Stomach smooth muscle (tissue), 2 donors: ENCODE measurements around the gene CYB5R4.

Experiments used
- H3K27ac ChIP-seq: one replicate; pipeline ENCODE4 v1.7.0; 2013; ENCODE audit warnings: mild to moderate bottlenecking, low read length, inconsistent platforms
- H3K27me3 ChIP-seq, 2 donors: one replicate each; pipeline ENCODE4 v1.7.0; 2013; ENCODE audit warnings: low read length in 2 of 2; ENCODE audit not compliant: insufficient read depth in 2 of 2, control insufficient read depth in 1 of 2
- H3K36me3 ChIP-seq, 2 donors: one replicate each; pipeline ENCODE4 v1.7.0; 2013; ENCODE audit warnings: low read length in 2 of 2; ENCODE audit not compliant: control insufficient read depth in 2 of 2, insufficient read depth in 2 of 2
- H3K4me1 ChIP-seq: one replicate; pipeline ENCODE4 v1.7.0; 2013; ENCODE audit warnings: low read length; ENCODE audit not compliant: control insufficient read depth, insufficient read depth
- H3K4me3 ChIP-seq, 2 donors: one replicate each; pipeline ENCODE4 v1.7.0; 2013; ENCODE audit warnings: low read length in 2 of 2
- H3K9ac ChIP-seq, 2 donors: one replicate each; pipeline ENCODE4 v1.7.0; 2013; ENCODE audit warnings: low read length in 2 of 2, mild to moderate bottlenecking in 1 of 2
- H3K9me3 ChIP-seq, 2 donors: one replicate each; pipeline ENCODE4 v1.7.0; 2013; ENCODE audit warnings: low read length in 2 of 2; ENCODE audit not compliant: control insufficient read depth in 2 of 2
- donor health status: healthy.
- donor health status: Pancreatic carcinoma.

CYB5R4 gene

GRCh38 chr6:83952830-83953229 lies 93.3 kb downstream of the CYB5R4 start:
- H3K9me3 ChIP-seq, result no peaks in the 10 kb centered on the region
- H3K27me3 ChIP-seq, result no peaks in the 10 kb centered on the region
- H3K4me3 ChIP-seq, result no peak overlapping the region
- H3K4me1 ChIP-seq, result no peaks in the 10 kb centered on the region
- H3K9ac ChIP-seq, result no peak overlapping the region
- H3K36me3 ChIP-seq, result peaks cover 0 to 3% of the 10 kb centered on the region in 2 donors
- no peak overlapping the region for H3K27ac ChIP-seq

- Histone ChIP-seq H3K27me3 (no peaks in the 10 kb centered on the region), H3K4me1 (no peaks in the 10 kb centered on the region), H3K36me3 (peaks cover 3 to 5% of the 10 kb centered on the region in 2 donors), H3K4me3 (no peak overlapping the region), H3K9me3 (no peaks in the 10 kb centered on the region), H3K27ac (no peak overlapping the region), H3K9ac (no peak overlapping the region)
These were observed 94.9 kb downstream of the CYB5R4 start for GRCh38 chr6:83954371-83954770.

- H3K27me3 ChIP-seq, result no peaks in the 10 kb centered on the region
These were observed 98.8 kb downstream of the CYB5R4 start for GRCh38 chr6:83958241-83958685.

GRCh38 chr6:83960664-83961063 lies 101.2 kb downstream of the CYB5R4 start:
- H3K27ac ChIP-seq, result no peak overlapping the region
- no peak overlapping the region for H3K4me3 ChIP-seq
- peaks cover 1 to 2% of the 10 kb centered on the region in 2 donors for H3K9me3 ChIP-seq
- H3K4me1 ChIP-seq, result no peaks in the 10 kb centered on the region
- no peak overlapping the region for H3K9ac ChIP-seq
- no peaks in the 10 kb centered on the region for H3K27me3 ChIP-seq
- H3K36me3 ChIP-seq, result peaks cover 10 to 13% of the 10 kb centered on the region in 2 donors

More at GRCh38 chr6:83958241-83958685, 98.8 kb downstream of the CYB5R4 start:
- Histone ChIP-seq H3K9ac (no peak overlapping the region), H3K27ac (no peak overlapping the region), H3K4me1 (no peaks in the 10 kb centered on the region), H3K36me3 (peaks cover 10 to 13% of the 10 kb centered on the region in 2 donors), H3K4me3 (no peak overlapping the region), H3K9me3 (no peaks in the 10 kb centered on the region)

- no peak overlapping the region for H3K9ac ChIP-seq
- H3K36me3 ChIP-seq, result peaks cover 7 to 13% of the 10 kb centered on the region in 2 donors
- no peaks in the 10 kb centered on the region for H3K27me3 ChIP-seq
- H3K4me3 ChIP-seq, result no peak overlapping the region
- peaks cover 2 to 5% of the 10 kb centered on the region in 2 donors for H3K9me3 ChIP-seq
- no peaks in the 10 kb centered on the region for H3K4me1 ChIP-seq
- no peak overlapping the region for H3K27ac ChIP-seq
These were observed 103.1 kb downstream of the CYB5R4 start for GRCh38 chr6:83962582-83962981.

- Histone ChIP-seq H3K4me1 (no peaks in the 10 kb centered on the region), H3K4me3 (no peak overlapping the region), H3K36me3 (peaks cover 0 to 3% of the 10 kb centered on the region in 2 donors), H3K9me3 (peaks cover 2 to 5% of the 10 kb centered on the region in 2 donors), H3K27ac (no peak overlapping the region), H3K27me3 (no peaks in the 10 kb centered on the region), H3K9ac (no peak overlapping the region)
These were observed 107.0 kb downstream of the CYB5R4 start for GRCh38 chr6:83966539-83966938.

GRCh38 chr6:83970582-83970981 lies 111.1 kb downstream of the CYB5R4 start:
- Histone ChIP-seq H3K27me3 (no peaks in the 10 kb centered on the region), H3K27ac (no peak overlapping the region), H3K4me3 (no peak overlapping the region), H3K9me3 (peaks cover 1 to 4% of the 10 kb centered on the region in 2 donors), H3K36me3 (no peaks in the 10 kb centered on the region), H3K9ac (no peak overlapping the region), H3K4me1 (no peaks in the 10 kb centered on the region)

GRCh38 chr6:83974409-83975050 lies 115.0 kb downstream of the CYB5R4 start:
- Histone ChIP-seq H3K36me3 (no peaks in the 10 kb centered on the region), H3K4me1 (no peaks in the 10 kb centered on the region), H3K4me3 (no peak overlapping the region), H3K9me3 (no peaks in the 10 kb centered on the region), H3K27ac (no peak overlapping the region), H3K27me3 (no peaks in the 10 kb centered on the region), H3K9ac (no peak overlapping the region)

GRCh38 chr6:83976037-83976755 lies 116.7 kb downstream of the CYB5R4 start:
- H3K27me3 ChIP-seq, result no peaks in the 10 kb centered on the region
- no peaks in the 10 kb centered on the region for H3K4me1 ChIP-seq
- H3K36me3 ChIP-seq, result no peaks in the 10 kb centered on the region
- H3K27ac ChIP-seq, result no peak overlapping the region
- H3K9me3 ChIP-seq, result no peaks in the 10 kb centered on the region
- H3K9ac ChIP-seq, result no peak overlapping the region
- H3K4me3 ChIP-seq, result no peak overlapping the region

- no peak overlapping the region for H3K27ac ChIP-seq
- no peak overlapping the region for H3K9ac ChIP-seq
- H3K4me3 ChIP-seq, result no peak overlapping the region
- H3K27me3 ChIP-seq, result no peaks in the 10 kb centered on the region
- no peaks in the 10 kb centered on the region for H3K9me3 ChIP-seq
- H3K36me3 ChIP-seq, result no peaks in the 10 kb centered on the region
- no peaks in the 10 kb centered on the region for H3K4me1 ChIP-seq
These were observed 117.4 kb downstream of the CYB5R4 start for GRCh38 chr6:83976871-83977270.

- no peaks in the 10 kb centered on the region for H3K27me3 ChIP-seq
- no peaks in the 10 kb centered on the region for H3K4me1 ChIP-seq
- no peak overlapping the region for H3K9ac ChIP-seq
- H3K27ac ChIP-seq, result no peak overlapping the region
- no peaks in the 10 kb centered on the region for H3K9me3 ChIP-seq
- H3K4me3 ChIP-seq, result no peak overlapping the region
- no peaks in the 10 kb centered on the region for H3K36me3 ChIP-seq
These were observed 118.8 kb downstream of the CYB5R4 start for GRCh38 chr6:83978324-83978734.
